Neuronal stem cell (in vitro differentiated cells): ENCODE results near the gene C1QTNF9.
"Not testable (repeated sequence)": the region's sequence is repeated elsewhere in the genome, so short reads cannot be mapped to it uniquely, and the experiment has no call there.

Experiments
- DNase-seq: peaks from one replicate; pipeline ENCODE4 v3.0.0-alpha.2; 2013; ENCODE audit warnings: low spot score
- H2AFZ ChIP-seq: one replicate; pipeline ENCODE4 v1.6.1; 2013; ENCODE audit warnings: mild to moderate bottlenecking, low read length, inconsistent platforms
- H2AK5ac ChIP-seq: 2 replicates; pipeline ENCODE4 v1.6.1; 2013; ENCODE audit warnings: low read depth, mild to moderate bottlenecking, inconsistent platforms, low read length, moderate library complexity, mixed read lengths
- H2BK120ac ChIP-seq: 2 replicates; pipeline ENCODE4 v1.6.1; 2013; ENCODE audit warnings: low read depth, mild to moderate bottlenecking, inconsistent platforms, low read length, moderate library complexity, mixed read lengths
- H2BK12ac ChIP-seq: one replicate; pipeline ENCODE4 v1.6.1; 2013; ENCODE audit warnings: low read length, inconsistent platforms
- H2BK15ac ChIP-seq: 2 replicates; pipeline ENCODE4 v1.6.1; 2013; ENCODE audit warnings: mild to moderate bottlenecking, low read length, inconsistent platforms, mixed read lengths
- H2BK5ac ChIP-seq: one replicate; pipeline ENCODE4 v1.6.1; 2013; ENCODE audit warnings: inconsistent platforms, mild to moderate bottlenecking, low read length, moderate library complexity
- H3K14ac ChIP-seq: one replicate; pipeline ENCODE4 v1.6.1; 2013; ENCODE audit warnings: low read length, inconsistent platforms
- H3K18ac ChIP-seq: 2 replicates; pipeline ENCODE4 v1.6.1; 2013; ENCODE audit warnings: low read length, inconsistent platforms
- H3K23ac ChIP-seq: 2 replicates; pipeline ENCODE4 v1.6.1; 2013; ENCODE audit warnings: low read depth, mild to moderate bottlenecking, mixed read lengths, low read length, inconsistent platforms; ENCODE audit not compliant: poor library complexity
- H3K27ac ChIP-seq: replicated peaks from 3 replicates; pipeline ENCODE4 v1.5.1; 2013; ENCODE audit warnings: low read length, inconsistent platforms
- H3K27me3 ChIP-seq, 3 experiments: 2 replicates each; pipeline ENCODE4 v1.6.1; 2013; ENCODE audit warnings: low read length in 3 of 3, mild to moderate bottlenecking in 2 of 3, inconsistent platforms in 1 of 3, low read depth in 1 of 3, mixed read lengths in 1 of 3, moderate library complexity in 1 of 3; ENCODE audit not compliant: control insufficient read depth in 3 of 3, insufficient read depth in 3 of 3
- H3K36me3 ChIP-seq, 2 donors: replicated peaks in 1 of 2; 2 replicates each; pipeline ENCODE4 v1.6.1; 2013; ENCODE audit warnings: low read length in 2 of 2; ENCODE audit not compliant: control insufficient read depth in 2 of 2, insufficient read depth in 2 of 2
- H3K4ac ChIP-seq: 2 replicates; pipeline ENCODE4 v1.6.1; 2013; ENCODE audit warnings: inconsistent platforms, mild to moderate bottlenecking, low read length, moderate library complexity
- H3K4me1 ChIP-seq, 2 donors: 1 replicate in 1 of 2; 2 replicates in 1 of 2; pipeline ENCODE4 v1.6.1; 2013; ENCODE audit warnings: low read length in 2 of 2, low read depth in 1 of 2; ENCODE audit not compliant: control insufficient read depth in 2 of 2, insufficient read depth in 1 of 2
- H3K4me2 ChIP-seq: one replicate; pipeline ENCODE4 v1.6.1; 2013; ENCODE audit warnings: mild to moderate bottlenecking, low read length, inconsistent platforms; ENCODE audit not compliant: insufficient read depth, poor library complexity, severe bottlenecking
- H3K4me3 ChIP-seq, 2 donors: 2 replicates each; pipeline ENCODE4 v1.5.1; 2013; ENCODE audit warnings: low read length in 2 of 2, mild to moderate bottlenecking in 2 of 2, inconsistent platforms in 1 of 2, moderate library complexity in 1 of 2
- H3K79me1 ChIP-seq: one replicate; pipeline ENCODE4 v1.6.1; 2013; ENCODE audit warnings: low read depth, mild to moderate bottlenecking, inconsistent platforms, low read length, moderate library complexity
- H3K9ac ChIP-seq: one replicate; pipeline ENCODE4 v1.6.1; 2013; ENCODE audit warnings: mild to moderate bottlenecking, low read depth, low read length, inconsistent platforms; ENCODE audit not compliant: poor library complexity
- H3K9me3 ChIP-seq, 2 donors: replicated peaks in 1 of 2; 2 replicates each; pipeline versions ENCODE3 to v1.6.1; 2013; ENCODE audit warnings: low read length in 2 of 2, mild to moderate bottlenecking in 2 of 2, inconsistent platforms in 1 of 2, low read depth in 1 of 2, mixed read lengths in 1 of 2, moderate library complexity in 1 of 2; ENCODE audit not compliant: control insufficient read depth in 2 of 2, insufficient read depth in 1 of 2
- H4K8ac ChIP-seq: one replicate; pipeline ENCODE4 v1.6.1; 2013; ENCODE audit warnings: low read depth, mild to moderate bottlenecking, inconsistent platforms, low read length, moderate library complexity
- H4K91ac ChIP-seq: one replicate; pipeline ENCODE4 v1.6.1; 2013; ENCODE audit warnings: low read length, low read depth, mild to moderate bottlenecking, inconsistent platforms; ENCODE audit not compliant: poor library complexity
- WGBS, 2 donors: extraction: QIAGEN DNeasy Blood & Tissue Kit; methylation state at CpG; one replicate each; pipeline ENCODE4 v1.1.7; 2013; ENCODE audit warnings: missing lambda C conversion rate in 2 of 2, mixed read lengths in 1 of 2; ENCODE audit not compliant: insufficient read length in 2 of 2, insufficient replicate concordance in 1 of 2; ENCODE audit errors: extremely low coverage in 2 of 2; 5-methylcytosine and 5-hydroxymethylcytosine counted together

The C1QTNF9 gene

GRCh38 chr13:24371273-24371672, 61.9 kb downstream of the C1QTNF9 start:
- H2AK5ac ChIP-seq, H3K36me3 ChIP-seq, H3K79me1 ChIP-seq, DNase-seq, H3K4ac ChIP-seq, H3K27ac ChIP-seq, H3K27me3 ChIP-seq, H3K9ac ChIP-seq, H2BK12ac ChIP-seq, H3K14ac ChIP-seq, H4K8ac ChIP-seq, H3K4me2 ChIP-seq, H3K4me3 ChIP-seq, H3K18ac ChIP-seq, H4K91ac ChIP-seq, H2AFZ ChIP-seq, H2BK15ac ChIP-seq, H2BK5ac ChIP-seq, H3K23ac ChIP-seq, H3K4me1 ChIP-seq, H2BK120ac ChIP-seq, H3K9me3 ChIP-seq: not testable (repeated sequence)
- no CpG with 5 or more reads among the region's 9 CpGs for WGBS, 2 donors
